HT-29 (cell line): ENCODE results near the gene SPAG8. TPM values are rescaled to one million over a fixed set of nuclear protein-coding genes. Genes with fewer than 3 reads are reported as not detected.

Experiments used
- DNase-seq: peaks from one replicate; pipeline ENCODE4 v3.0.0-alpha.2; 2015; ENCODE audit warnings: low spot score
- small RNA-seq: library from RNA; depleted of rRNA; stranded (forward); fragments of <200 nt; gene quantifications from one replicate; pipeline ENCODE3, GENCODE V24; 2014
- total RNA-seq: library from RNA; depleted of rRNA; stranded (reverse); fragments of >200 nt; shearing (Covaris generic); gene quantifications from 2 replicates; pipeline ENCODE4 v1.2.3, GENCODE V29; 2014; rRNA removed

The SPAG8 gene
- total RNA-seq, 1 experiment from 2014 or later: 1.9 TPM

DNA sequence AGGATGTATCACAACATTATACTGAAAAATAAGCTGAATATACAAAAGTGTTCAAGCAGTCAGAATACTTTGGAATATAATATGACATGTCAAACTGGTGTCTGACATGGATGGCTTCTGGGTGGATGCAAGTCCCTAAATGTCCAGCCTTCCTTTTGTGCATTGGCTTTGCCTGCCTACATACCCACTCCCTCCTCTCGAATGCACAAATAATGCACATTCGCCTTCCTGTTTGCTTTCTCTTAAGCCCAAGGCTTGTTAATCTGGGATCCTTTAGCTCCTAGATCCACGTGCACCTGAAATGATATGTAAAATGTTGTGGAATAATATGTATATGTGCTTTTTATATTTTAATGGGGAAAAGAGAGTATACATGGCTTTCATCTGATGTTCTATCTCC lies 33.6 kb downstream of the SPAG8 start:
- no peak for DNase-seq

DNA sequence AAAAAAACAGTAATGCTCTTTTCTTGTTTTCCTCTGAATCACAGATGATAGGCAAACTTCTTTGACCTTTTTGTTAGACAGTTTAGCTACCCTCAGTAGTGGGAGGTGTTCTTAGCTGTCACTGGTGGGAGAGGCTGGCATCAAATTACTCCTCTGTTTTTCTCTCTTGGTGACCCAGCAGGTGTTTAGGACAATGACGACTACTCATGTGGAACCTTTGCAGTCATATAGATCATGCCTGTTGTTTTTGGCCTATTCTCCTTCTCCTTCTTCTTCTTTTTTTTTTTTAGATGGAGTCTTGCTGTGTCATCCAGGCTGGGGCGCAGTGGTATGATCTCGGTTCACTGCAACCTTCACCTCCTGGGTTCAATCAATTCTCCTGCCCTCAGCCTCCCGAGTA lies 36.0 kb downstream of the SPAG8 start:
- no peak for DNase-seq

DNA sequence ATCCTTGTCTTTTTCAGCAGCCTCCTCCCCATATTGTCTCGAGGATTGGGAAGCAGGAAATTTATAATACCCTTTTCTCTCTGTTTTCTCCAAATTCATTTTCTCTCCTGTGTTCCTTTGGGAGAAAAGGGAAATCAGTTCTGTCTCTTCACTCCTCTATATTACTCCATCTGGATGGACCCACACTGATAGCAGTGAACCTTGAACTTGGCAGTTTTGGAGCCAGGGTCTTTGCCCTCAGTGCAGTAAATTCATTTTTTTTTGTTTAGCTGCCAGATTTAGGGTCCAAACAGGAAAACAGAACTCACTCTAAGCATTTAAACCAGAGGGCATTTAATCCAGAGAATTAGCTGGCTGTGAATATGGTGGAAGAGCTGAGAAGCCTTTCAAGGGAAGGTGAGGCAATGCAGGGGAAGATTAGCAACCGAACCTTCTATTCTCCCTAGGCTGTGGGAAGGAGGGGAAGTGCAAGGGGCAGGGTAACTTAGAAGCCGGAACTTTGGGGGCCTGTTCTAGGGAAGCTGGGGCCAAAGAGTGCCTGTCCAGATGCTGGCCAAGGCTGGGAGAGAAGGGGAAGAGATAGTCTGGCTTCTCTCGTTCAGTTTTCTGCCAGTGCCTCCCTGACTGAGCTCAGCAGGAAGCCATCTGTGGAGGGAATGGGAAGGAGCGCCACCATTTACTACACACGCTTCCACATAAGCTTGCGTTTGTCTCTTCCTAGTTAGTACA lies 37.0 kb downstream of the SPAG8 start:
- DNase-seq: no peak

DNA sequence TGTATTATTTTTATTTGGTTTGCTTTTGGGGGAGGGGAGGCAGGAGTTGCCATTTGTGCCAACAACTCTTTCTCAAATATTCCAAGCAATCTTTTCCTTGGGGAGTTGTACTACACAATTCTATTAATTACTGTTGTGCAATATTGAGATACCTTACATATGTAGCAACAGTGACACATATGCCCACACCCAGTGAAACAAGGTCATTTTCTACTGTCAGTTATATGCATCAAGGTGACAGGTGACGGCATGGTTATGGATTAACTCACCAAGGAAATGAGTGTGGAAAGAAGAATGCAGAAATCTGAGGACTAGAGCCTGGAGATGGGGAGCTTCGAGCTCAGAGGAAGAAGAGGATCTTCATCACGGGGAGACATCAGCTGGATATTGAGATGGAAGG lies 40.1 kb downstream of the SPAG8 start:
- DNase-seq: peak; percentile 44

DNA sequence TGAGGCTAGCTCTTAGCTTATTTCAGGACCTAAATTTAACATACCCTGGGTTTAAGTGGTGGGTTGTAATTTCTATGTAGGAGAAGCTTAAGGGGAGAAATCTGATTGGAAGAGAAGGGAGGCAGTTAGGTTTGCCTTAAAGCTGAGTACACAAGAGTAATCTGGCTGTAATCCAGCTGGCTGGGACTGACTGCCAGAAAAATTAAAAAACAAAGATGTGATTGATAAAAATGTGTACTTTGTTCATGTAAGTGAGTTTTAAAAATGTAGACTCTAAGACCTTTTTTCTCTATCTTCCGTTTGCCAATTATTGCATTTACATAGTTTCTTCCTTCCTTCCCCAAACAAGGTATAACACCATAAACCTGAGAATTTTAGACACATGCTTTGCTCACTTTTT lies 40.5 kb downstream of the SPAG8 start:
- peak; percentile 52 for DNase-seq

DNA sequence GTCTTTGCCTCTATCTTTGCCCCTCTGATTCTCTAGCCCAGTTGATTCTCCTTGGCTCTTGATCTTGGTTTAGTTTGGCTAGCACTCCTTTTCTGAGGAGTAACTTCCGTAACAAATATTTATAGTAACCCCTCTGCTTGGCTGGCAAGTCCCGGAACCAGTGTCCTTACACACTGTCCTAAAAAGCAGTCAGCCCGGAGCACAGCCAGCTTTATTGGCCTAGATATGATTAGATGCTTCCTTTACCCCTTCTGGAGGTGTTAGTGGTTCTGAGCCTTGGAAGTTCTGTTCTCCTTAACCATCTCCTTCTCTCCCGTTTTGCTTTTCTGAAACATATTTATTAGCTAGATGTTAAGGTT lies 41.0 kb downstream of the SPAG8 start:
- DNase-seq: no peak

DNA sequence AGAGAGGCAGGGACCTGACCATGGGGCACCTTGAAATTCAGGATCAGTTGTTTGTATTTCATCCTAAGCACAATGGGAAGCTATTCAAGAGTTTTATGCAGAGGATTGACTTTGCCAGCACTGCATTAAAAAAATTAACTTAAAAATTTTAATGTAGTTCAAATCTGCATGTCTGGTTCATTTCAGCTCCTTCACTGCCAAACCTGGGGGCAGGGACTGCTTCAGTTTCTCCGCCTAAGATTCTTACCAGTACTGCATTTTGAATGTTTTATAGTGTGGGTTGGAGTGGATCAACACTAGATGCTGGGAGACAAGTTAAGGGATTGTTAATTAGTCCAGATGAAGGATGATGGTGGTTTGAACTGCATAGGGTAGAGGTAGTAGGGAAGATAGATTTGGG lies 42.3 kb downstream of the SPAG8 start:
- no peak for DNase-seq

DNA sequence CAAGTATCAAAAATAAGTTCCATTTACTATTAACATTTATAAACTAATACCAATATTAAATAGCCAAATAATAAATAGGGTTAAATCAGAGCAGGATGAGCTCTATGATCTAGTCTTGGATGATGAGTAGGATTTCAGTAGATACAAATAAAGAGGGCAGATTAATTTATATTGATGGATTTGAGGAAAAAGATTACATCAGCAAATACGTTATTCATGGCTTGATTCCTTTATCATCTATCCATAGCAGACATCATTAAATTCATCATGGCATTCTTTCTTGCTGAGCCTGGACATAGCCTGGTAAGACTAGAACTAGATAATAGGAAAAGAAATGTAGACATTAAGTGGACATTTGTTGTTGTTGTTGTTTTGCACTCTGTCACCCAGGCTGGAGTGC lies 44.6 kb downstream of the SPAG8 start:
- DNase-seq: no peak

DNA sequence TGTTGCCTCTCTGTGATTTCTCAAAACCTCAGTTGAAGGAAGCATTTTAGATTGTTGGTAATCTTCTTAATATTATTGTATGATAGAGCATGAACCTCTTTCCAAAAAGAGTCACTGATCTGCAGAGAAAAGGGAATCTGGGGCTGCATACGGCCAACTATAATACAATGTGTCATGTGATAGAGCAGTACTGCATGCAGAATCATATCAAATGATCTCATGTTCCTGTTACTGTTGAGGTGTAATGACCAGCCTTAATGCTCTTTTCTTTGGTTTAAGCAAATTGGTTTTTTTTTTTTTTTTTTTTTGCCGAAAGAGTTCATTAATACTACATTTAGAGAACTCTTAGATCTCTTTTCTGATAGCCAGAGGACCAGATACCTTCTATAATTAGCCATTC lies 45.1 kb downstream of the SPAG8 start:
- DNase-seq: no peak

DNA sequence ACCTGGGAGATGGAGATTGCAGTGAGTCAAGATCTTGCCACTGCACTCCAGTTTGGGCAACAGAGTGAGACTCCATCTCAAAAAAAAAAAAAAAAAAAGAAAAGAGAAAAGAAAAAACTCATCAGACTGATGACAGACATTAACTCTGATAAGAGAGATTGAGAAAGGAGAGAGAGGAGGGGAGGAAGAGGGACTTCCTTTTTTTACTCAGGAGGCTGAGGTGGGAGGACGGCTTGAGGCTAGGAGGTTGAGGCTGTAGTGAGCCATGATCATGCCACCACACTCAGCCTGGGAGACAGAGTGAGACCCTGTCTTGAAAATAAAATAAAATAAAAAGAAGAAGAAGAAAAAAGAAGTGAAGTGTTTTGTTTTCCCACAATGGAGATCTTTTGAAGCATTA lies 48.3 kb downstream of the SPAG8 start:
- DNase-seq: no peak

DNA sequence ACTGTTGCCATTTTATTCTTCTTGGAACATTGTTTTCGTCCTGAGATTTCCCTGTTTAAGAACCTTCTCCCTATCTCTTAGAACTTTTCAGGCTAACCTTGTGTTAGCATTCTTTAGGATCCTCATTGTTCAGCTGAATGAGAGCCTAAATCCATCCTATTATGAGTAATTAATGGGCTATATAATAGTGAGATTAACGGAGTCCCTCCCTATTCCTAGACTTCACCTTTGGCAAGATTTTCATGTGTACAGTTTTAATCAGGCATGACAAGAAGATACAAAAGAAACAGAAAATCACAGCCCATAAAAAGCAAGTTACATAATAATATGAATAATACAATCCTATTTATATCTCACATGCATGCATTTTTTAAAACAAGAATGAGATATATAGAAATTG lies 48.9 kb downstream of the SPAG8 start:
- DNase-seq: no peak

DNA sequence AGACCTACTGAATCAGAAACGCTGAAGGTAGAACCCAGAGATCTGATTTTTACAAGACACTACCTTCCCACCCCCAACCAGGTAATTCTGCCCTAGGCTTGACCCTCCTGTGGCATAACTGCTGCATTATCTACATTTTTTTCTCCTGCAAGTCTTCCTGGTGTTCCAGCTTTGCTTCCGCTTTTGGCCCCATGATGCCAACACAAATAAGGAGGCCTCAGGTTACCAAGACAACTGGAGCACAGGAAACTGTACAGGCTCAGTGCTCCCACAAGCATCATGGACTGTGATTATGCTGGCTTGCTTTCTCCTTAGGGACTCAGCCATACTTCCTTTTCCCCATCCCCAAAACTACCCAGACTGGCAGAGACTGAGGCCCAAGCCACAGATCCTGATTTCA lies 51.4 kb downstream of the SPAG8 start:
- peak; percentile 84 for DNase-seq

DNA sequence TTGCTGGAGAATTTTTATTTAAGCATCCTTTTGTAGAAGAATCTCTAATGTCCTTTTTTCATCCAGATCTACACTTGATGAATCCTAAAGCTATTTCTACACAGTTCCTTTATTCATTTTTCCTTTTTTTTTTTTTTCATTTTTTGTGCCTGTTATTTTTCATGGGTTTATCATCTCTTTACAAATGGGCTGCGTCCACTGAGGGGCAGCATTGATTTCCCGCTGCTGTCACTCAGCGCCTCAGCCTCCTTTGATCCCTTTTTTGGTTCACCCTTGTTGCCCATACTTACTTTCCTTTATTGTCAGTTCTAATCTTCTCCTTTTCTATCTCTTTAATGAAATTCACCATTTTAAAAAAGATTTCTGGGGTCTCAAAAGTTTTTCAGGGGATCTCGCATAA lies 52.3 kb downstream of the SPAG8 start:
- no peak for DNase-seq

Small RNAs within 50 kb of the gene (small RNA-seq; reads per million reads assigned to genes)
- gene HINT2: not detected

Other genes with a start within 250 kb of the SPAG8 start
- 7.7 and 7.9 TPM in 2 replicates for gene TESK1, start 207.0 kb downstream of the SPAG8 start, total RNA-seq
- 0.23 TPM in 1 of 2 replicates, not detected in the other for gene CD72, start 193.8 kb downstream of the SPAG8 start, total RNA-seq
- gene SIT1, start 161.3 kb downstream of the SPAG8 start, total RNA-seq: not detected in 2 replicates
- 23,916 and 27,637 TPM in 2 replicates for gene RMRP, start 154.2 kb downstream of the SPAG8 start, total RNA-seq
- 19.7 and 19.9 TPM in 2 replicates for gene CCDC107, start 154.0 kb downstream of the SPAG8 start, total RNA-seq
- gene ARHGEF39, start 147.1 kb downstream of the SPAG8 start, total RNA-seq: 16.2 and 23.4 TPM in 2 replicates
- 82.8 and 95.4 TPM in 2 replicates for gene CA9, start 138.3 kb downstream of the SPAG8 start, total RNA-seq
- gene TPM2, start 122.3 kb downstream of the SPAG8 start, total RNA-seq: 61.0 and 69.8 TPM in 2 replicates
- 99.5 and 100.0 TPM in 2 replicates for gene TLN1, start 80.1 kb downstream of the SPAG8 start, total RNA-seq
- 42.4 and 44.5 TPM in 2 replicates for gene CREB3, start 79.6 kb downstream of the SPAG8 start, total RNA-seq
- gene GBA2, start 63.0 kb downstream of the SPAG8 start, total RNA-seq: 74.6 and 84.9 TPM in 2 replicates
- 18.9 and 20.6 TPM in 2 replicates for gene RGP1, start 63.0 kb downstream of the SPAG8 start, total RNA-seq
- gene MSMP, start 58.0 kb downstream of the SPAG8 start, total RNA-seq: 0.28 TPM in 1 of 2 replicates, not detected in the other
- gene NPR2, start 20.7 kb downstream of the SPAG8 start, total RNA-seq: 6.3 and 8.3 TPM in 2 replicates
- 91.2 and 98.7 TPM in 2 replicates for gene HINT2, start 2.8 kb upstream of the SPAG8 start, total RNA-seq
- 0.10 and 0.16 TPM in 2 replicates for gene FAM221B, start 16.5 kb upstream of the SPAG8 start, total RNA-seq
- gene TMEM8B, start 17.0 kb upstream of the SPAG8 start, total RNA-seq: 3.1 and 4.5 TPM in 2 replicates
- not detected in 2 replicates for gene OR13J1, start 58.1 kb upstream of the SPAG8 start, total RNA-seq
- 4.1 and 7.7 TPM in 2 replicates for gene HRCT1, start 93.9 kb upstream of the SPAG8 start, total RNA-seq
- 0.23 TPM in 1 of 2 replicates, not detected in the other for gene SPAAR, start 97.2 kb upstream of the SPAG8 start, total RNA-seq
- gene OR2S2, start 145.9 kb upstream of the SPAG8 start, total RNA-seq: not detected in 2 replicates
- gene RECK, start 224.7 kb upstream of the SPAG8 start, total RNA-seq: not detected in 2 replicates